Naive B cell (primary cell): ENCODE data around the gene EFCC1. TPM values are rescaled to one million over a fixed set of nuclear protein-coding genes. Genes with fewer than 3 reads are reported as not detected.
A peak's percentile ranks its signal among the peaks of the same experiment; 100 is the strongest.

Experiments used
- ATAC-seq, 2 donors: fragments of 150-1000 bp; cut with Tn5 transposase; 2 replicates each; pipeline ENCODE4 v1.10.0; 2021; ENCODE audit warnings: low read depth in 2 of 2, mild to moderate bottlenecking in 2 of 2, moderate library complexity in 2 of 2
- DNase-seq: peaks from one replicate; pipeline ENCODE4 v3.0.0; 2022
- H3K27ac Mint-ChIP-seq, 6 donors: one replicate each; pipeline ENCODE4 v1.8.0; 2020 to 2022; ENCODE audit warnings: mild to moderate bottlenecking in 6 of 6, mixed read lengths in 6 of 6, moderate library complexity in 5 of 6, inconsistent platforms in 2 of 6
- H3K27me3 Mint-ChIP-seq, 3 donors: one replicate each; pipeline ENCODE4 v1.8.0; 2021 to 2022; ENCODE audit warnings: mixed read lengths in 3 of 3, mild to moderate bottlenecking in 1 of 3
- H3K36me3 Mint-ChIP-seq, 2 donors: one replicate each; pipeline ENCODE4 v1.8.0; 2020 to 2022; ENCODE audit warnings: mixed read lengths in 2 of 2, inconsistent platforms in 1 of 2, mild to moderate bottlenecking in 1 of 2
- H3K4me1 Mint-ChIP-seq, 3 donors: one replicate each; pipeline ENCODE4 v1.8.0; 2020 to 2022; ENCODE audit warnings: mixed read lengths in 3 of 3, inconsistent platforms in 1 of 3, mild to moderate bottlenecking in 1 of 3, moderate library complexity in 1 of 3
- H3K4me3 Mint-ChIP-seq, 8 donors: one replicate each; pipeline ENCODE4 v1.8.0; 2020 to 2022; ENCODE audit warnings: mild to moderate bottlenecking in 8 of 8, mixed read lengths in 8 of 8, moderate library complexity in 8 of 8, inconsistent platforms in 2 of 8
- H3K9me3 Mint-ChIP-seq, 7 donors: one replicate each; pipeline ENCODE4 v1.8.0; 2020 to 2022; ENCODE audit warnings: mixed read lengths in 7 of 7, mild to moderate bottlenecking in 5 of 7, inconsistent platforms in 2 of 7, moderate library complexity in 1 of 7
- polyA plus RNA-seq, 6 donors: library from polyadenylated mRNA; unstranded; fragments of 300-500 nt; fragmentation: Illumina TruSeq; gene quantifications; one replicate each; pipeline ENCODE4 v1.2.3, GENCODE V29; 2021; ENCODE audit warnings: low read depth in 6 of 6

EFCC1 gene
- not detected for polyA plus RNA-seq

GRCh38 chr3:129001101-129001805 is at the start of gene EFCC1:
Gene EFCC1 (plus strand): TSS chr3:129001304. CDS start chr3:129001629, 325 bp downstream.
- Mint-ChIP-seq H3K27ac (peak within 1 kb of the TSS in 5 of 6 donors; percentile 26 to 69 (median 34)), H3K27me3 (peaks cover 58 to 68% (median 64%) of the 10 kb centered on the region in 3 donors)
- ATAC-seq: peak; percentile 4 to 7

GRCh38 chr3:128956440-128956839 is 44.7 kb upstream of the EFCC1 start:
- H3K4me3 Mint-ChIP-seq: no peak overlapping the region
- H3K4me1 Mint-ChIP-seq: no peaks in the 10 kb centered on the region
- peaks cover 0 to 15% (median 10%) of the 10 kb centered on the region in 3 donors for H3K27me3 Mint-ChIP-seq
- ATAC-seq (no peak), DNase-seq (no peak)
- peak overlapping the region in 1 of 6 donors; percentile 59 for H3K27ac Mint-ChIP-seq
- H3K9me3 Mint-ChIP-seq: peaks cover 0 to 13% (median 9%) of the 10 kb centered on the region in 7 donors
- H3K36me3 Mint-ChIP-seq: no peaks in the 10 kb centered on the region

More at GRCh38 chr3:129001101-129001805, at the start of gene EFCC1:
- Mint-ChIP-seq H3K9me3 (no peaks in the 10 kb centered on the region), H3K4me1 (peaks cover 30 to 37% (median 32%) of the 10 kb centered on the region in 3 donors), H3K36me3 (no peaks in the 10 kb centered on the region), H3K4me3 (peak within 1 kb of the TSS; percentile 10 to 85 (median 71))
- no peak for DNase-seq

DNA sequence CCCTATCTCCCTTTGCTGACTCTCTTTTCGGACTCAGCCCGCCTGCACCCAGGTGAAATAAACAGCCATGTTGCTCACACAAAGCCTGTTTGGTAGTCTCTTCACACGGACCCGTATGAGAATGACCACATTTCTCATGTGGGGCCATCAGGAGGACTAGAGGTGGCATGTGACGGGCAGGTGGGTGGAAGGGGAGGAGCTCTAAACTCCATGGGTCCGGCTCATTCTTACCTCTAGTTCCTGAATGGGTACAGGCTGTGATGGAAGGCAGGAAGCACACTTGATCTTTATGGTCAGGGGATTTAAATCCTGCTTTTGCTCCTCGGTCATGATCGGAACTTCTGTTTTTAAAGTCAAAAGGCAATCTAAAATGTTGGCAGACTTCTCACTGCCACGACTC is 35.8 kb upstream of the EFCC1 start:
- H3K27me3 Mint-ChIP-seq: peaks cover 0 to 22% (median 17%) of the 10 kb centered on the region in 3 donors
- no peak for ATAC-seq

DNA sequence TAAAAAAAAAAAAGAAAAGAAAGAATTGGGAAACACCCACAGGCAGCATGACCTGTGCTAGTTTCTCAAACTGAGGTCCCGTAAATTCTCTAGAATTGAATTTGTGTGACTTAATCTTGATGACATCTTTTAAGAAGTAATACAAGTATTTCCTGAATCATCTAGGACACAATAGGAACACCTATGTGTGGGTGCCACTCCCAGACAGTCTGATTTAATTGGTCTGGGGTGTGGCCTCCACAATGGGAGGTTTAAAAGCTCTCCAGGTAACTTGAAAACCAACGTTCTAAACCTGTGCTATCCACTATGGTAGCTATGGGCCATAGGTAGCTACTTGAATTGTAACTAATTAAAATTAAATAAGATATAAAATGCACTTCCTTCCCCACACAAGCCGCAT is 35.3 kb upstream of the EFCC1 start:
- DNase-seq (no peak), ATAC-seq (no peak)
- H3K9me3 Mint-ChIP-seq: no peaks in the 10 kb centered on the region
- no peak overlapping the region for H3K27ac Mint-ChIP-seq
- no peaks in the 10 kb centered on the region for H3K36me3 Mint-ChIP-seq
- H3K4me3 Mint-ChIP-seq: no peak overlapping the region
- H3K4me1 Mint-ChIP-seq: peaks cover 0 to 7% (median 5%) of the 10 kb centered on the region in 3 donors
- peaks cover 0 to 17% (median 12%) of the 10 kb centered on the region in 3 donors for H3K27me3 Mint-ChIP-seq

More for the DNA sequence above, 35.8 kb upstream of the EFCC1 start:
- H3K36me3 Mint-ChIP-seq: no peaks in the 10 kb centered on the region
- peaks cover 0 to 7% (median 5%) of the 10 kb centered on the region in 3 donors for H3K4me1 Mint-ChIP-seq
- no peak overlapping the region for H3K4me3 Mint-ChIP-seq
- H3K27ac Mint-ChIP-seq: no peak overlapping the region
- no peak for DNase-seq
- H3K9me3 Mint-ChIP-seq: no peaks in the 10 kb centered on the region

- Mint-ChIP-seq H3K4me1 (peaks cover 2 to 7% (median 7%) of the 10 kb centered on the region in 3 donors), H3K27me3 (peaks cover 0 to 7% (median 0%) of the 10 kb centered on the region in 3 donors), H3K9me3 (no peaks in the 10 kb centered on the region), H3K27ac (peak overlapping the region in 1 of 6 donors; percentile 49), H3K36me3 (no peaks in the 10 kb centered on the region), H3K4me3 (no peak overlapping the region)
- DNase-seq (no peak), ATAC-seq (no peak)
Measured at GRCh38 chr3:128967748-128968355, 33.3 kb upstream of the EFCC1 start.

- no peaks in the 10 kb centered on the region for H3K9me3 Mint-ChIP-seq
- peaks cover 11 to 26% (median 26%) of the 10 kb centered on the region in 3 donors for H3K4me1 Mint-ChIP-seq
- DNase-seq (peak; percentile 56), ATAC-seq (peak; percentile 34 to 42)
- H3K4me3 Mint-ChIP-seq: no peak overlapping the region
- peak overlapping the region in 3 of 6 donors; percentile 12 to 28 (median 28) for H3K27ac Mint-ChIP-seq
- H3K36me3 Mint-ChIP-seq: no peaks in the 10 kb centered on the region
- H3K27me3 Mint-ChIP-seq: peaks cover 0 to 4% (median 0%) of the 10 kb centered on the region in 3 donors
Measured at GRCh38 chr3:128969993-128970739, 30.9 kb upstream of the EFCC1 start.

DNA sequence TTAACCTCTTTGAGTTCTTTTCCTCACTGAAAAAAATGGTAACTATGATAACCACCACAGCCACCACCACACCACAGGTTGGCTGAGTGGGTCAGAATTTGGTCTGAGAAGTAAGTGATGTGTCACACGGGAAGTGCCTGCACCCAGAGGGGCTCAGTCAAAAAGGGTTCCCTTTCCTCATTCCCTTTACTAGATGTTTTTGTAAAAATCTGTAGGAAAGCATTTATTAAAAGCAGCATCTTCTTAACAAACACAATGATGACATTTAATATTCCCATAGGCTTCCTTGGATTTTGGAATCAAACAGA is 30.4 kb upstream of the EFCC1 start:
- DNase-seq: no peak
- Mint-ChIP-seq H3K27me3 (peaks cover 0 to 4% (median 0%) of the 10 kb centered on the region in 3 donors), H3K36me3 (no peaks in the 10 kb centered on the region), H3K4me3 (no peak overlapping the region), H3K27ac (peak overlapping the region in 1 of 6 donors; percentile 12), H3K9me3 (no peaks in the 10 kb centered on the region), H3K4me1 (peaks cover 14 to 29% (median 29%) of the 10 kb centered on the region in 3 donors)
- ATAC-seq: no peak

DNA sequence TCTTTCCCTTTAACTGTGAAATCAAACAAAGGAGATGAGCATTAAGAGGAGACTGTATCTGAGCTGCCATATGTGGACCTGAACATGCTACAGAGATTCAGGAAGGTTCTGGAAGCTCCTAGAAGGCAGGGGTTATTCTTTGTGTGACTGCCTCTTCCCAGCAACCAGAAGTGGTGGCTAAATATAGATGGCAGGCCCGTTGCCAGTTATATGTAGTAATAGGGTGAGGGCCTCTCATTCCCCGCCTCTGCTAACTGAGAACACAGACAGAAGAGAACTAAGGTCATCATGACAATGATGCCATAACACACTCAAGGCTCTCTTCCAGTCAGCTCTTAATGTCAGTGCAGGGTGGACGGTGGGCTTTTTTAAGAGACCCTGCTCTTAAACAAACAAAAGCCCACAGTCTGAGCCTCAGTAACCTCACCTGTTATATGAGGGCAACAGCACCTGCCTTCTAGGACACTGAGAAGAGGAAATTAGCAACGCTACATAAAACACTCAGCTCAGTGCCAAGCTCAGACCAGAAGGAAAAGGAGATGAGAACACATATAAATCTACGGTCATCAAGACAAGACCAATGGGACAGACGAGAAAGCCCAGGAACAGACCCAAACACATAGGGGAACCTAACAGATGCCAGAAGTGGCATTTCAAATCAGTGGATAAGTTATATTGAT is 29.5 kb upstream of the EFCC1 start:
- no peak for DNase-seq
- peak overlapping the region in 1 of 6 donors; percentile 59 for H3K27ac Mint-ChIP-seq
- H3K27me3 Mint-ChIP-seq: peaks cover 0 to 4% (median 0%) of the 10 kb centered on the region in 3 donors
- H3K36me3 Mint-ChIP-seq: no peaks in the 10 kb centered on the region
- H3K9me3 Mint-ChIP-seq: no peaks in the 10 kb centered on the region
- ATAC-seq: no peak
- no peak overlapping the region for H3K4me3 Mint-ChIP-seq
- H3K4me1 Mint-ChIP-seq: peaks cover 14 to 29% (median 29%) of the 10 kb centered on the region in 3 donors

GRCh38 chr3:128973988-128974564 is 27.0 kb upstream of the EFCC1 start:
- peak overlapping the region in 7 of 8 donors; percentile 10 to 68 (median 29) for H3K4me3 Mint-ChIP-seq
- peak overlapping the region in 5 of 6 donors; percentile 35 to 96 (median 76) for H3K27ac Mint-ChIP-seq
- H3K36me3 Mint-ChIP-seq: no peaks in the 10 kb centered on the region
- peaks cover 14 to 29% (median 29%) of the 10 kb centered on the region in 3 donors for H3K4me1 Mint-ChIP-seq
- no peaks in the 10 kb centered on the region for H3K9me3 Mint-ChIP-seq
- ATAC-seq (peak; percentile 96), DNase-seq (peak; percentile 63)
- H3K27me3 Mint-ChIP-seq: peaks cover 0 to 5% (median 4%) of the 10 kb centered on the region in 3 donors

GRCh38 chr3:128975276-128975675 is 25.8 kb upstream of the EFCC1 start:
- no peaks in the 10 kb centered on the region for H3K9me3 Mint-ChIP-seq
- ATAC-seq: no peak
- peaks cover 14 to 24% (median 22%) of the 10 kb centered on the region in 3 donors for H3K4me1 Mint-ChIP-seq
- H3K27ac Mint-ChIP-seq: peak overlapping the region in 3 of 6 donors; percentile 65 to 94 (median 87)
- no peak for DNase-seq
- peak overlapping the region in 1 of 8 donors; percentile 29 for H3K4me3 Mint-ChIP-seq
- peaks cover 3 to 5% (median 5%) of the 10 kb centered on the region in 3 donors for H3K27me3 Mint-ChIP-seq
- H3K36me3 Mint-ChIP-seq: no peaks in the 10 kb centered on the region

- ATAC-seq (no peak), DNase-seq (no peak)
- Mint-ChIP-seq H3K4me1 (peaks cover 0 to 4% (median 0%) of the 10 kb centered on the region in 3 donors), H3K9me3 (no peaks in the 10 kb centered on the region), H3K27ac (peak overlapping the region in 3 of 6 donors; percentile 32 to 87 (median 50)), H3K4me3 (no peak overlapping the region), H3K27me3 (peaks cover 0 to 12% (median 9%) of the 10 kb centered on the region in 3 donors), H3K36me3 (no peaks in the 10 kb centered on the region)
Measured at GRCh38 chr3:128983293-128984069, 17.6 kb upstream of the EFCC1 start.

DNA sequence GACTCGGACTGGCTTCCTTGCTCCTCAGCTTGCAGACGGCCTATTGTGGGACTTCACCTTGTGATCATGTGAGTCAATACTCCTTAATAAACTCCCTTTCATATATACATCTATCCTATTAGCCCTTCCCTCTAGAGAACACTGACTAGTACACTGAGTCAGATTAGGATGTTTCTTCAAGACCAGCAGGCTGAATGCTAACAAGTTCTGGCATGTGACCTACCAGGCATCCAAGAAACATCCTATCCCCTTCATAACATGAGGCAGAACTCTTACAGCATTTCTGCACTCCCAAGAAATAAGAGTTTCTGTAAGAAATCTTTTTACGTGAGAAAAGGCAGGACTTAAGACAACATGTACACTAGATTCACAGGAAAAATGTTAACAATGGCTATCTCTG is 16.5 kb upstream of the EFCC1 start:
- Mint-ChIP-seq H3K4me1 (peaks cover 0 to 4% (median 0%) of the 10 kb centered on the region in 3 donors), H3K27me3 (peaks cover 0 to 12% (median 9%) of the 10 kb centered on the region in 3 donors), H3K9me3 (no peaks in the 10 kb centered on the region), H3K4me3 (no peak overlapping the region), H3K27ac (no peak overlapping the region), H3K36me3 (no peaks in the 10 kb centered on the region)
- ATAC-seq (no peak), DNase-seq (no peak)
